ENCODE data around the gene OR2AT4.
"Not testable (repeated sequence)": the region's sequence is repeated elsewhere in the genome, so short reads cannot be mapped to it uniquely, and the experiment has no call there.

The OR2AT4 gene

GRCh38 chr11:75133976-75134375 is 37.3 kb upstream of the OR2AT4 start:
- no peaks in the 10 kb centered on the region for H3K4me1 ChIP-seq (ENCODE audit: control insufficient read depth, low read depth, low read length)
- H3K27me3 ChIP-seq (ENCODE audit: control insufficient read depth, insufficient read depth, low read length): no peaks in the 10 kb centered on the region
- no peak overlapping the region for H3K27ac ChIP-seq (ENCODE audit: low read length)
- H3K36me3 ChIP-seq (ENCODE audit: control insufficient read depth, low read depth, low read length): no peaks in the 10 kb centered on the region
- no peak overlapping the region for H3K9ac ChIP-seq (ENCODE audit: low read length)
- no peak overlapping the region for H3K4me3 ChIP-seq (ENCODE audit: low read length)
- no peaks in the 10 kb centered on the region for H3K9me3 ChIP-seq (ENCODE audit: control insufficient read depth, low read depth, low read length)

GRCh38 chr11:75132080-75132479 is 35.4 kb upstream of the OR2AT4 start:
- Histone ChIP-seq H3K27me3 (ENCODE audit: control insufficient read depth, insufficient read depth, low read length) (no peaks in the 10 kb centered on the region), H3K27ac (ENCODE audit: low read length) (no peak overlapping the region), H3K4me3 (ENCODE audit: low read length) (no peak overlapping the region)

GRCh38 chr11:75126564-75126963 is 29.9 kb upstream of the OR2AT4 start:
- Histone ChIP-seq H3K36me3 (ENCODE audit: control insufficient read depth, low read depth, low read length) (no peaks in the 10 kb centered on the region), H3K4me3 (ENCODE audit: low read length) (no peak overlapping the region), H3K27me3 (ENCODE audit: control insufficient read depth, insufficient read depth, low read length) (no peaks in the 10 kb centered on the region), H3K9ac (ENCODE audit: low read length) (no peak overlapping the region), H3K9me3 (ENCODE audit: control insufficient read depth, low read depth, low read length) (no peaks in the 10 kb centered on the region), H3K4me1 (ENCODE audit: control insufficient read depth, low read depth, low read length) (no peaks in the 10 kb centered on the region), H3K27ac (ENCODE audit: low read length) (no peak overlapping the region)

More at GRCh38 chr11:75132080-75132479, 35.4 kb upstream of the OR2AT4 start:
- H3K36me3 ChIP-seq (ENCODE audit: control insufficient read depth, low read depth, low read length): no peaks in the 10 kb centered on the region
- H3K9ac ChIP-seq (ENCODE audit: low read length): no peak overlapping the region
- no peaks in the 10 kb centered on the region for H3K9me3 ChIP-seq (ENCODE audit: control insufficient read depth, low read depth, low read length)
- no peaks in the 10 kb centered on the region for H3K4me1 ChIP-seq (ENCODE audit: control insufficient read depth, low read depth, low read length)

- Histone ChIP-seq H3K36me3 (ENCODE audit: control insufficient read depth, low read depth, low read length) (no peaks in the 10 kb centered on the region), H3K9ac (ENCODE audit: low read length) (no peak overlapping the region), H3K27ac (ENCODE audit: low read length) (no peak overlapping the region), H3K9me3 (ENCODE audit: control insufficient read depth, low read depth, low read length) (peaks cover 6% of the 10 kb centered on the region), H3K4me3 (ENCODE audit: low read length) (no peak overlapping the region), H3K27me3 (ENCODE audit: control insufficient read depth, insufficient read depth, low read length) (no peaks in the 10 kb centered on the region), H3K4me1 (ENCODE audit: control insufficient read depth, low read depth, low read length) (no peaks in the 10 kb centered on the region)
These were observed 21.9 kb upstream of the OR2AT4 start for GRCh38 chr11:75118577-75118976.

- H3K27ac ChIP-seq (ENCODE audit: low read length): no peak overlapping the region
- H3K4me3 ChIP-seq (ENCODE audit: low read length): no peak overlapping the region
- H3K9ac ChIP-seq (ENCODE audit: low read length): no peak overlapping the region
- H3K4me1 ChIP-seq (ENCODE audit: control insufficient read depth, low read depth, low read length): no peaks in the 10 kb centered on the region
- H3K9me3 ChIP-seq (ENCODE audit: control insufficient read depth, low read depth, low read length): peaks cover 6% of the 10 kb centered on the region
- no peaks in the 10 kb centered on the region for H3K36me3 ChIP-seq (ENCODE audit: control insufficient read depth, low read depth, low read length)
- H3K27me3 ChIP-seq (ENCODE audit: control insufficient read depth, insufficient read depth, low read length): no peaks in the 10 kb centered on the region
These were observed 17.8 kb upstream of the OR2AT4 start for GRCh38 chr11:75114465-75114864.

- H3K9ac ChIP-seq (ENCODE audit: low read length): no peak overlapping the region
- H3K27ac ChIP-seq (ENCODE audit: low read length): no peak overlapping the region
- no peak overlapping the region for H3K4me3 ChIP-seq (ENCODE audit: low read length)
- H3K27me3 ChIP-seq (ENCODE audit: control insufficient read depth, insufficient read depth, low read length): no peaks in the 10 kb centered on the region
- H3K4me1 ChIP-seq (ENCODE audit: control insufficient read depth, low read depth, low read length): no peaks in the 10 kb centered on the region
- H3K36me3 ChIP-seq (ENCODE audit: control insufficient read depth, low read depth, low read length): no peaks in the 10 kb centered on the region
- H3K9me3 ChIP-seq (ENCODE audit: control insufficient read depth, low read depth, low read length): no peaks in the 10 kb centered on the region
These were observed 16.4 kb upstream of the OR2AT4 start for GRCh38 chr11:75113030-75113429.

GRCh38 chr11:75112200-75112599 is 15.5 kb upstream of the OR2AT4 start:
- no peaks in the 10 kb centered on the region for H3K36me3 ChIP-seq (ENCODE audit: control insufficient read depth, low read depth, low read length)
- H3K27ac ChIP-seq (ENCODE audit: low read length): no peak overlapping the region
- H3K9me3 ChIP-seq (ENCODE audit: control insufficient read depth, low read depth, low read length): no peaks in the 10 kb centered on the region
- H3K4me3 ChIP-seq (ENCODE audit: low read length): no peak overlapping the region
- no peak overlapping the region for H3K9ac ChIP-seq (ENCODE audit: low read length)
- no peaks in the 10 kb centered on the region for H3K4me1 ChIP-seq (ENCODE audit: control insufficient read depth, low read depth, low read length)
- no peaks in the 10 kb centered on the region for H3K27me3 ChIP-seq (ENCODE audit: control insufficient read depth, insufficient read depth, low read length)

- Histone ChIP-seq H3K9me3 (ENCODE audit: control insufficient read depth, low read depth, low read length) (no peaks in the 10 kb centered on the region), H3K4me3 (ENCODE audit: low read length) (no peak overlapping the region), H3K27me3 (ENCODE audit: control insufficient read depth, insufficient read depth, low read length) (no peaks in the 10 kb centered on the region), H3K27ac (ENCODE audit: low read length) (no peak overlapping the region), H3K4me1 (ENCODE audit: control insufficient read depth, low read depth, low read length) (peaks cover 3% of the 10 kb centered on the region), H3K36me3 (ENCODE audit: control insufficient read depth, low read depth, low read length) (no peaks in the 10 kb centered on the region), H3K9ac (ENCODE audit: low read length) (no peak overlapping the region)
These were observed 10.5 kb upstream of the OR2AT4 start for GRCh38 chr11:75107187-75107586.

- H3K9ac ChIP-seq (ENCODE audit: low read length): not testable (repeated sequence)
These were observed 9.4 kb upstream of the OR2AT4 start for GRCh38 chr11:75105967-75106681.

GRCh38 chr11:75105462-75105925 is 8.8 kb upstream of the OR2AT4 start:
- Histone ChIP-seq H3K36me3 (ENCODE audit: control insufficient read depth, low read depth, low read length) (no peaks in the 10 kb centered on the region), H3K9ac (ENCODE audit: low read length) (no peak overlapping the region), H3K4me3 (ENCODE audit: low read length) (no peak overlapping the region), H3K4me1 (ENCODE audit: control insufficient read depth, low read depth, low read length) (peaks cover 9% of the 10 kb centered on the region), H3K9me3 (ENCODE audit: control insufficient read depth, low read depth, low read length) (no peaks in the 10 kb centered on the region), H3K27ac (ENCODE audit: low read length) (no peak overlapping the region), H3K27me3 (ENCODE audit: control insufficient read depth, insufficient read depth, low read length) (no peaks in the 10 kb centered on the region)

More at GRCh38 chr11:75105967-75106681, 9.4 kb upstream of the OR2AT4 start:
- not testable (repeated sequence) for H3K27ac ChIP-seq (ENCODE audit: low read length); H3K9me3 ChIP-seq (ENCODE audit: control insufficient read depth, low read depth, low read length); H3K4me1 ChIP-seq (ENCODE audit: control insufficient read depth, low read depth, low read length); H3K4me3 ChIP-seq (ENCODE audit: low read length); H3K27me3 ChIP-seq (ENCODE audit: control insufficient read depth, insufficient read depth, low read length); H3K36me3 ChIP-seq (ENCODE audit: control insufficient read depth, low read depth, low read length)

GRCh38 chr11:75103380-75104026 is 6.8 kb upstream of the OR2AT4 start:
- Histone ChIP-seq H3K9ac (ENCODE audit: low read length) (no peak overlapping the region), H3K4me1 (ENCODE audit: control insufficient read depth, low read depth, low read length) (peaks cover 10% of the 10 kb centered on the region), H3K27me3 (ENCODE audit: control insufficient read depth, insufficient read depth, low read length) (no peaks in the 10 kb centered on the region), H3K4me3 (ENCODE audit: low read length) (no peak overlapping the region), H3K9me3 (ENCODE audit: control insufficient read depth, low read depth, low read length) (no peaks in the 10 kb centered on the region), H3K27ac (ENCODE audit: low read length) (no peak overlapping the region), H3K36me3 (ENCODE audit: control insufficient read depth, low read depth, low read length) (no peaks in the 10 kb centered on the region)

Measured in iPS-18a (cell line).